HepG2 (cell line): ENCODE data around the gene CHRNA3. TPM values are rescaled to one million over a fixed set of nuclear protein-coding genes. Genes with fewer than 3 reads are reported as not detected.

Experiments used
- ATF4 ChIP-seq, 2 experiments: fragments of 450-650 bp in 1 of 2; sonication (generic) in 1 of 2; formaldehyde crosslinking; IDR thresholded peaks; 2 replicates each; pipeline versions ENCODE4 v1.5.0 to v1.8.0; 2020 to 2022; ENCODE audit warnings: mild to moderate bottlenecking in 1 of 2, missing genetic modification reagents in 1 of 2
- ATF7 ChIP-seq, 2 experiments: fragments of 450-650 bp in 1 of 2; sonication (generic) in 1 of 2; formaldehyde crosslinking in 1 of 2; IDR thresholded peaks; 2 replicates each; pipeline versions ENCODE4 v1.4.0 to v1.6.1; 2016 to 2020; ENCODE audit warnings: antibody characterized with exemption in 1 of 2, mild to moderate bottlenecking in 1 of 2, missing genetic modification reagents in 1 of 2
- ERF ChIP-seq: IDR thresholded peaks from 2 replicates; pipeline ENCODE4 v1.6.1; 2018; ENCODE audit warnings: missing biosample characterization, missing genetic modification reagents
- FOXM1 ChIP-seq: sonication (generic); formaldehyde crosslinking; IDR thresholded peaks from 2 replicates; pipeline ENCODE4 v1.5.0; 2020; ENCODE audit warnings: missing genetic modification reagents
- GLI4 ChIP-seq: sonication (generic); formaldehyde crosslinking; IDR thresholded peaks from 2 replicates; pipeline ENCODE4 v1.5.1; 2020; ENCODE audit warnings: missing genetic modification reagents, mild to moderate bottlenecking, moderate library complexity, borderline replicate concordance
- HCFC1 ChIP-seq: fragments of 150-350 bp; IDR thresholded peaks from 2 replicates; pipeline ENCODE4 v1.6.1; 2014; ENCODE audit warnings: low read depth, low read length
- NFYB ChIP-seq: sonication (generic); formaldehyde crosslinking; IDR thresholded peaks from 2 replicates; pipeline ENCODE4 v1.4.0; 2020; ENCODE audit warnings: missing genetic modification reagents
- POLR2A ChIP-seq, 2 experiments: IDR thresholded peaks; 2 replicates each; pipeline ENCODE4 v1.6.1; 2011; ENCODE audit warnings: low read depth in 2 of 2, low read length in 2 of 2, mild to moderate bottlenecking in 1 of 2, moderate library complexity in 1 of 2; ENCODE audit not compliant: insufficient read depth in 1 of 2
- REXO4 ChIP-seq: sonication (generic); formaldehyde crosslinking; IDR thresholded peaks from 2 replicates; pipeline ENCODE4 v1.8.0; 2022; ENCODE audit warnings: missing genetic modification reagents, mild to moderate bottlenecking, borderline replicate concordance
- SKIL ChIP-seq: sonication (generic); formaldehyde crosslinking; IDR thresholded peaks from 2 replicates; pipeline ENCODE4 v1.8.0; 2022; ENCODE audit warnings: missing genetic modification reagents, mild to moderate bottlenecking, moderate library complexity, borderline replicate concordance
- THAP7 ChIP-seq: sonication (generic); formaldehyde crosslinking; IDR thresholded peaks from 2 replicates; pipeline ENCODE4 v1.8.1; 2023; ENCODE audit warnings: mild to moderate bottlenecking, missing genetic modification reagents
- ZFY ChIP-seq: sonication (generic); formaldehyde crosslinking; IDR thresholded peaks from 2 replicates; pipeline ENCODE4 v1.4.0; 2020; ENCODE audit warnings: missing genetic modification reagents
- ZNF160 ChIP-seq: sonication (generic); formaldehyde crosslinking; IDR thresholded peaks from 2 replicates; pipeline ENCODE4 v1.8.0; 2022; ENCODE audit warnings: mild to moderate bottlenecking, inconsistent platforms, missing genetic modification reagents
- ZNF224 ChIP-seq: sonication (generic); formaldehyde crosslinking; IDR thresholded peaks from 2 replicates; pipeline ENCODE4 v1.5.0; 2020; ENCODE audit warnings: mild to moderate bottlenecking, missing genetic modification reagents
- ZNF253 ChIP-seq: sonication (generic); formaldehyde crosslinking; IDR thresholded peaks from 2 replicates; pipeline ENCODE4 v1.8.0; 2022; ENCODE audit warnings: mild to moderate bottlenecking, missing genetic modification reagents, borderline replicate concordance
- ZNF281 ChIP-seq: sonication (generic); formaldehyde crosslinking; IDR thresholded peaks from 2 replicates; pipeline ENCODE4 v1.4.0; 2020; ENCODE audit warnings: missing genetic modification reagents, borderline replicate concordance
- ZNF354B ChIP-seq: sonication (generic); formaldehyde crosslinking; IDR thresholded peaks from 2 replicates; pipeline ENCODE4 v1.8.0; 2022; ENCODE audit warnings: mild to moderate bottlenecking, missing genetic modification reagents
- ZNF362 ChIP-seq: sonication (generic); formaldehyde crosslinking; IDR thresholded peaks from 2 replicates; pipeline ENCODE4 v1.4.0; 2020; ENCODE audit warnings: missing genetic modification reagents, mild to moderate bottlenecking, borderline replicate concordance
- ZNF607 ChIP-seq: sonication (generic); formaldehyde crosslinking; IDR thresholded peaks from 2 replicates; pipeline ENCODE4 v1.5.1; 2020; ENCODE audit warnings: missing genetic modification reagents, mild to moderate bottlenecking, borderline replicate concordance
- ZNF768 ChIP-seq: sonication (generic); formaldehyde crosslinking; IDR thresholded peaks from 2 replicates; pipeline ENCODE4 v1.4.0; 2020; ENCODE audit warnings: missing genetic modification reagents
- ZNF841 ChIP-seq: sonication (generic); formaldehyde crosslinking; IDR thresholded peaks from 2 replicates; pipeline ENCODE4 v1.8.1; 2023; ENCODE audit warnings: missing genetic modification reagents, borderline replicate concordance
- ZNF850 ChIP-seq: sonication (generic); formaldehyde crosslinking; conservative IDR thresholded peaks from 2 replicates; pipeline ENCODE4 v1.9.0; 2021; ENCODE audit warnings: mild to moderate bottlenecking, missing genetic modification reagents
- polyA plus RNA-seq, 8 experiments: library from polyadenylated mRNA; depleted of rRNA in 3 of 8; stranded (reverse) in 7 of 8; unstranded in 1 of 8; fragments of >200 nt; fragmentation: Illumina TruSeq in 4 of 8; extraction: Trizol in 4 of 8; gene quantifications; 2 replicates each; pipeline versions ENCODE4 v1.2.1 to v1.2.3, GENCODE V29; 2011 to 2016; ENCODE audit warnings: low read depth in 4 of 8, missing spikeins in 1 of 8, mixed read lengths in 1 of 8; ENCODE audit not compliant: insufficient read depth in 1 of 8
- total RNA-seq, 5 experiments: library from RNA; depleted of rRNA; stranded (reverse); fragments of >200 nt; fragmentation: Illumina TruSeq; extraction: Trizol; gene quantifications; 2 replicates each; pipeline ENCODE4 v1.2.3, GENCODE V29; 2016; ENCODE audit warnings: low read depth in 1 of 5

CHRNA3 gene
- total and polyA plus RNA-seq, 2 of the 13 experiments (the other 11 are each of a cell fraction or from before 2014, with no cell fraction given), result not detected

DNA sequence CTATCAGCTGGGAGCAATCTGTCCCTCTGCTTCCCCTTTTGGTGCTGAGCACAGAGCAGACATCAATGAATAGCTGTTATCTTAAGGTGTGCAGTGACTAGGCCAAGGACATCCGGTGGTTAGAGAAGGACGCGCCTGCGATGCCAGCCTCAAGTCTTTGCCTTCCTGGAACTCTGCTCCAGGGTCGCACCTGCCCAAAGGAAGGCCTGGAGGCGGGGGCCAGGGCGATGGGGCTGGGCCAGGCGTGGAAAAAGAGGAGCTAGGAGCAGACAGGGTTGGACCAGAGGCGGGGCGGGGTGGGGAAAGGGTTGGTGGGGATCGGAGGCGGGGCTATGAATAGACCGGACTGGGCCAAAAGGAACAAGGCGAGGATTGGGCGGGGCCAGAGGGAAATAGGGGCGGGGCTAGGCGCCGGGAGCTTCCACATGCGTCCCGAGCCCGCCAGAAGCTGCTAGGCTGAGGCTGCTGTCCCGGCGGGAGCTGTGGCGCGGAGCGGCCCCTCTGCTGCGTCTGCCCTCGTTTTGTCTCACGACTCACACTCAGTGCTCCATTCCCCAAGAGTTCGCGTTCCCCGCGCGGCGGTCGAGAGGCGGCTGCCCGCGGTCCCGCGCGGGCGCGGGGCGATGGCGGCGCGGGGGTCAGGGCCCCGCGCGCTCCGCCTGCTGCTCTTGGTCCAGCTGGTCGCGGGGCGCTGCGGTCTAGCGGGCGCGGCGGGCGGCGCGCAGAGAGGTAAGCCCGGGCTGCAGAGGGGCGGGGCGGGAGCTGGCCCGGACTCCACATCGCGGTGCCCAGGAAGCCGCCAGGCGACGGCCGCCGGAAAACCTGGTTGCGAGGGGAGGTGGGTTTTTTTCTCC is 55.5 kb downstream of the CHRNA3 start, which contains the start of gene CHRNA5 (continued):
- no peak for TF ChIP-seq GLI4 (CRISPR knock-in tag)
- no peak for TF ChIP-seq SKIL (CRISPR knock-in tag)
- TF ChIP-seq ATF7 (IDR thresholded peaks at IDR 0.05), result no peak
- TF ChIP-seq ATF7 (CRISPR knock-in tag; IDR thresholded peaks at IDR 0.05), result no peak
- no peak for TF ChIP-seq HCFC1
- peak; percentile 40; the same call in 1 of the 2 replicates for TF ChIP-seq ZNF768 (CRISPR knock-in tag)
- TF ChIP-seq ATF4 (CRISPR knock-in tag; IDR thresholded peaks at IDR 0.05), result no peak
- TF ChIP-seq POLR2A (IDR thresholded peaks at IDR 0.05; ENCODE audit: insufficient read depth in 1 of 2, low read depth in 2 of 2, low read length in 2 of 2), result peak; percentile 75 to 79
- no peak for TF ChIP-seq ZNF841 (CRISPR knock-in tag)
- TF ChIP-seq ZNF607 (CRISPR knock-in tag), result no peak
- TF ChIP-seq ZNF224, result no peak
- 0 out of 2 replicates have a peak, but pooled peaks have one; percentile 46 for TF ChIP-seq THAP7
- TF ChIP-seq ZNF281 (CRISPR knock-in tag), result no peak
- TF ChIP-seq ZNF160 (CRISPR knock-in tag), result no peak
- TF ChIP-seq ZNF253 (CRISPR knock-in tag), result no peak
- no peak for TF ChIP-seq NFYB
- TF ChIP-seq ERF, result no peak
- no peak for TF ChIP-seq REXO4 (CRISPR knock-in tag)
- peak; percentile 62 for TF ChIP-seq ZFY (CRISPR knock-in tag)
- TF ChIP-seq ZNF850 (CRISPR knock-in tag), result no peak
- no peak for TF ChIP-seq ZNF354B (CRISPR knock-in tag)
- TF ChIP-seq ZNF362 (CRISPR knock-in tag), result no peak
- no peak for TF ChIP-seq FOXM1 (CRISPR knock-in tag)
